HG03196 (cell line): ENCODE results near the gene CERKL.

Experiments used
- ATAC-seq: cut with Tn5 transposase; IDR thresholded peaks from one replicate; pipeline ENCODE4 v1.9.1; 2021; ENCODE audit not compliant: unreplicated experiment

The CERKL gene

GRCh38 chr2:181628590-181629585 is 28.0 kb downstream of the CERKL start:
- no peak for ATAC-seq

GRCh38 chr2:181627545-181627944 is 29.4 kb downstream of the CERKL start:
- ATAC-seq, result no peak

GRCh38 chr2:181626671-181627070 is 30.2 kb downstream of the CERKL start:
- no peak for ATAC-seq

GRCh38 chr2:181623159-181623558 is 33.7 kb downstream of the CERKL start:
- no peak for ATAC-seq

DNA sequence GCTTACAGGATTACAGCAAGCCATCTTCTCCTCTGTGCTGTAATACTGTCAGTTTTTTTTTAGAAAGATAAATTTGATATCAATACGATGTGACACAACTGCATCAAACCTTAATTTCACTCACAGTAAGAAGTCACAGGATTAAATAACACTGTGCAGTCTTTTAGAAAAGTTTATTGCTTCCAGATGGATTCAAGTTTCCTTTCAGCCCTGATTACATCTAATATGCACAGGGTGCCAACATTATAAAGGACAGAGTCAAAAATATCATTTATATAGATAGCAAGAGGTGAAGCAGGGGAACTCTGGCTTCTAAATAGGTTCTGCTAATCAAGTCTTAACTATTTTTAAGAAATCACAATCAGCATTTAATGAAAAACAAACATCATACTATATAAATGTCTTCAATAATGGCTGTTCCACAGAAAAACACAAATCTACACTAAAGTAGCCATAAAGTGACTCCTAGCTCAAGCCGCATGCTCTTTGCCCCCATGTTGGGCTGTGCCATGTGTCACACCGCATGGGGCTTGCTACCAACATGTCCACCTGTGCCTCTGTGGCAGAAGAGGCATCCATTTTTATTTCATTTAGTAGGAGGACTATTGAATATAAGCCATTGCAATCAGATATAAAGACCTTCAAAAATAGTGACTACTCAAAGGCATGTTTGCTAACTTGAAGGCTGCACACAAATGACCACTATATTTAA is 35.0 kb downstream of the CERKL start:
- ATAC-seq, result no peak

GRCh38 chr2:181619516-181619915 is 37.4 kb downstream of the CERKL start:
- ATAC-seq, result no peak

DNA sequence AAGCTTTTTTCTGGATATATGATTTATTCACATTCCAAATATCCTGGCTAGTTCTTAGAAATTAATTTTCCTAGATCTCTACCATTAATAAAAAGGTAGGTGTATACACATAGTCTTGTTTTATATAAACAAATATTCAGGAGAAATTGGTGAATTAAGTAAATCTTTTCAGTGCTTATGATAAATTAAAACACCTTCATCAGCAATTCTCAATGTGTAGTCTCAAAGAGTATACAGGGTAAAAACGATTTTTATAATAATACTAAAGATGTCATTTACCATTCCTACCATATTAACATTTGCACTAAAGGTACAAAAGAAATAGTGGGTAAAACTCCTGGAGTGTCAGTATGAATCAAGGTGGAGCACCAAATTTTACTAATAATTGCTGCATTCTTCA is 40.2 kb downstream of the CERKL start:
- no peak for ATAC-seq

GRCh38 chr2:181614874-181615638 is 41.8 kb downstream of the CERKL start:
- ATAC-seq, result no peak

DNA sequence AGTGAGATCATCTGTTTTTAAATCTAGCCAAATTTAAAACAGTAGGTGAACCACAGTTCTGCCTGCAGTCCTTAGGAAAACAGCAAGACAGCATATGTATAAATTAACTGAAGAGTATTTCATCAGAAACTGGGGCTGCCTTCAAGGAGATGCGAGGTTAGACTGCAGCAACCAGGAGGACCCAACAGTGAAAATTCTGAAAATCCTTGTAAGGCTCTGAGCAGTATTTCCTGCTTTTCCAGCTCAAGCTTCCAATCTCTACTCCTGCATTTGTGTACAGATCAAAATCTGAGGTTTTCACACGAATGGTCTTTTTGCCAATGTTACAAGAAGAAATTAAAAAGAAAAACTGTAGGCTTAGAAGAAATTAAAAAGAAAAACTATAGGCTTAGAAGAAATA is 43.7 kb downstream of the CERKL start:
- no peak for ATAC-seq

DNA sequence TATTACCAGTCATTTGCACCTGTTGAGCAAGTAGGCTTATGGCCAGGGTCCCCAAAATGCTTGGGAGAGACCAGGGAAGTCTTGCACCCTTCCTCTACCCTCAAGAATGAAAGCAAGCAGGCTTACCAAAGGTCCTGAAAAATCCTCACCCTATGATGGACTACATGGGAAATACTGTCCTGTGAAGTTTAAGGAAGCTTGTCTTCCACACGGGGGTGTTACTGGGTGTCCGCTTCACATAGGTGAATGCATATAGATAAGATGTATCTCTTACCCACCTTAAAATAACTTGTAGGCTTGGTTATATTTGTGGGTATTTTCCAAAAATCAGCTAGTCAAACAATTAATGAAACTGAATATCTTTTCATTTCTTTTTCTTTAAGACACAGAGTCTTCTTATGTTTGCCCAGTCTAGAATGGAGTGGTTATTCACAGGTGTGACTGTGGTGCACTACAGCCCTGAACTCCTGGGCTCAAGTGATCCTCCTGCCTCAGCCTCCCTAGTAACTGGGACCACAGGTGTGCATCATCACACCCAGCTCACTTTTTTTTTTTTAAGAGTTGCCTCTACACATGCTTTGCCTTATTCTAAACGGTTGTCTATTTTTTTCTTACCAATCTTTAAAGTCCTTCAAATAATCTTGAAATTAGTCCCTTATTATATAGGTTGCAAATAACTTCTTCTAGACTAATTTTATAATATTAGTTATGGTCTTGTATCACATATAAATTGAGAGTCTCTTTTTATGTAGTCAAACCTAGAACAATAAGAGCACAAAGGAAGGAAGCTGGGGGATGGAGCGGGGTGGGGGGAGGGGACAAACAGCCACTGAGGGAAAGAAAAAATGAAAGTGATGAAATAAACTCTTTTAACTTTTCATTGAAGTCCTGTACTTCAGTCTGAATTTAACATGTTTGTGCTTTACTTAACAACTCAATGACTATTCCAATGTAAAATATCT is 49.0 kb downstream of the CERKL start:
- no peak for ATAC-seq

GRCh38 chr2:181605889-181606837 is 50.7 kb downstream of the CERKL start:
- no peak for ATAC-seq

DNA sequence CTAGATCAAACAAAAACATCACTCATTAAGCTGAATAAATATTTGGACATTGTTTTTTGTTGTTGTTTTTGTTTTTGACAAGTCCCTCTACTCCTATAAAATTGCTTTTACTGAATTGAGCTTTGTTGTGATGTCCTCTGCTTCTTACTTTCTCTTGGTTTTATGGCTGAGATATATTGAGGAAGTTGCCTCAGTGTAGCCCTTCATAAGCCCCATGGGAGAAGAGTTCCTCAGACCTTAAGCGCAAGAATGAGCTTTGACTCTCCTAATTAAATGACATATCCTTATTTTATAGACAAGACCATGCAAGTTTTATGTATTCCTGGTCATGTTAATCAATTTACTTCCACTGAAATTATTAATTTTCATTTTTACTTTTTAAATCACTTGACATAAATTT is 54.9 kb downstream of the CERKL start:
- ATAC-seq, result no peak

- ATAC-seq, result no peak
Observed at GRCh38 chr2:181596556-181596955, 60.3 kb downstream of the CERKL start.

DNA sequence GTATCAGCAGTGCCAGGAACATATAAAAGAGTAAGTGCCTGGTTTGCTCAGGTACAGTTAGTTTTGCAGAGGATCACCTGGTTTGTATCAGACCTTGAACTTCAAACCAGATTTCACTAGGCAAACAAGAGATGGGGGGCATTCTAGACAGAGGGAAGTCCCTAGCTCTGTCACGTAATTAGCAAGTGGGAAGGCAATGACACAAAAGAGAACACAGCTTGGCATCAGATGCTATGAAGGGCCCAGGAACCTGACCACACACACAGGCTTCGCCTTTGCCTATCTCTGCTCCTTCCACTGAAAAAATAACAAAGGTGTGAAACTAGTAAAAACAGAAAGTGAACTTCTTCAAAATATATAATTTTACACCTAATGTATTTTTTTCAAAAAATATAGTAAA is 62.6 kb downstream of the CERKL start:
- no peak for ATAC-seq

DNA sequence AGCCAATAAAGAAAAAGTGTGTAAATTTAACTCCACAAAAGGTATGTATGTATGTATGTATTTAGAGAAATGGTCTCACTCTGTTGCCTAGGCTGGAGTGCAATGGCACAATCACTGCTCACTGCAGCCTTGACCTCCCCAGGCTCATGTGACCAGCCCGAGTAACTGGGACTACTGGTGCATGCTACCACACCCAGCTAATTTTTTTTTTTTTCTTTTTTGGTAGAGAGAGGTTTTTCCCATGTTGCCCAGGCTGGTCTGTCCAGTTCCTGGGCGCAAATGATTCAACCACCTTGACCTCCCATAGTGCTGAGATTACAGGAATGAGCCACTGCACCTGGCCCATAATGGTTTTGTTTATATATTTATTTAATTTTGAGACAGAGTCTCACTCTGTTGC is 67.1 kb downstream of the CERKL start:
- ATAC-seq, result no peak

- ATAC-seq, result no peak
Observed at GRCh38 chr2:181588546-181588945, 68.4 kb downstream of the CERKL start.

GRCh38 chr2:181586569-181587081 is 70.3 kb downstream of the CERKL start:
- ATAC-seq, result peak; percentile 98

DNA sequence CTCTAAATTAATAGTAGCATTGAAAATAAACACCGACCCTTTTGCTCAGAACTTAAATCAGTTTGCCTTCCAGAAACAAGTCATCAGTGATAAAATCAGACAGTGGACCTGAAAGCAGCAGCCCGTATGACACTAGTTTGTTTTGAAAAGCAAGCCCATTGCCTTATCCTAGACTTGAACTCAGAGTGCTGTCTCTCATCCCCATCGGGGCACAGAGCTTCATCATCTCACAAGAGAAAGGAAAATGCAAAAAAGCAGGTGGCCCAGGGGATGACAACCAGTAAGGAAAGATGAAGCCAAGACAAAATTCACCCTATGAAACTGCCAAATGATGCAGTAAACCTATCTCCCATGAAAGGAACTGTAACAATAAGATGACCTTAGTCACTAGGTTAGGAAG is 71.2 kb downstream of the CERKL start:
- no peak for ATAC-seq

GRCh38 chr2:181581534-181581933 is 75.4 kb downstream of the CERKL start:
- no peak for ATAC-seq
